HG02610 (cell line): ENCODE measurements around the gene APOBEC3A.
A peak's percentile ranks its signal among the peaks of the same experiment; 100 is the strongest.
"Not testable (repeated sequence)": the region's sequence is repeated elsewhere in the genome, so short reads cannot be mapped to it uniquely, and the experiment has no call there.

ENCODE experiments used
- ATAC-seq: cut with Tn5 transposase; IDR thresholded peaks from one replicate; pipeline ENCODE4 v1.9.1; 2021; ENCODE audit warnings: mild to moderate bottlenecking, moderate library complexity; ENCODE audit not compliant: unreplicated experiment

APOBEC3A gene

GRCh38 chr22:38977289-38977688 is 19.9 kb downstream of the APOBEC3A start:
- not testable (repeated sequence) for ATAC-seq

- ATAC-seq: not testable (repeated sequence)
Measured at GRCh38 chr22:38980587-38980986, 23.2 kb downstream of the APOBEC3A start.

GRCh38 chr22:38981005-38981991 is 23.9 kb downstream of the APOBEC3A start:
- peak; percentile 3 for ATAC-seq

- ATAC-seq: peak; percentile 60
Measured at GRCh38 chr22:38981992-38982927, 24.9 kb downstream of the APOBEC3A start, which contains the start of gene APOBEC3B. Gene APOBEC3B, plus strand, starts transcription at chr22:38982347. Its CDS starts 107 bp downstream, at chr22:38982454.

- ATAC-seq: no peak
Measured at GRCh38 chr22:38984224-38984623, 26.8 kb downstream of the APOBEC3A start.

- ATAC-seq: peak; percentile 72
Measured at GRCh38 chr22:38984784-38985757, 27.7 kb downstream of the APOBEC3A start.

- no peak for ATAC-seq
Measured at GRCh38 chr22:38986629-38987028, 29.2 kb downstream of the APOBEC3A start.

- ATAC-seq: no peak
Measured at GRCh38 chr22:38987171-38987895, 29.9 kb downstream of the APOBEC3A start.

- ATAC-seq: no peak
Measured at GRCh38 chr22:38989466-38989865, 32.1 kb downstream of the APOBEC3A start.

- ATAC-seq: not testable (repeated sequence)
Measured at GRCh38 chr22:38992871-38993371, 35.5 kb downstream of the APOBEC3A start.

- no peak for ATAC-seq
Measured at GRCh38 chr22:38996105-38996504, 38.7 kb downstream of the APOBEC3A start.

- ATAC-seq: no peak
Measured at GRCh38 chr22:38997518-38997917, 40.1 kb downstream of the APOBEC3A start.

- ATAC-seq: peak; percentile 61
Measured at GRCh38 chr22:39003165-39003638, 45.8 kb downstream of the APOBEC3A start.

- ATAC-seq: no peak
Measured at GRCh38 chr22:39007177-39007576, 49.8 kb downstream of the APOBEC3A start.

- ATAC-seq: not testable (repeated sequence)
Measured at GRCh38 chr22:39008271-39008850, 51.0 kb downstream of the APOBEC3A start.

GRCh38 chr22:39010946-39011345 is 53.5 kb downstream of the APOBEC3A start:
- no peak for ATAC-seq
